ENCODE results near the gene FXR1. TPM values are rescaled to one million over a fixed set of nuclear protein-coding genes. Genes with fewer than 3 reads are reported as not detected.

Gene FXR1
- total RNA-seq, 1 donor from 2014 or later, result 103 TPM

GRCh38 chr3:180923561-180923960, 11.1 kb downstream of the FXR1 start:
- no peak for DNase-seq
- peaks cover 20% of the 10 kb centered on the region for H3K4me1 ChIP-seq
- H3K36me3 ChIP-seq, result no peaks in the 10 kb centered on the region
- TF ChIP-seq, protein P1, sequence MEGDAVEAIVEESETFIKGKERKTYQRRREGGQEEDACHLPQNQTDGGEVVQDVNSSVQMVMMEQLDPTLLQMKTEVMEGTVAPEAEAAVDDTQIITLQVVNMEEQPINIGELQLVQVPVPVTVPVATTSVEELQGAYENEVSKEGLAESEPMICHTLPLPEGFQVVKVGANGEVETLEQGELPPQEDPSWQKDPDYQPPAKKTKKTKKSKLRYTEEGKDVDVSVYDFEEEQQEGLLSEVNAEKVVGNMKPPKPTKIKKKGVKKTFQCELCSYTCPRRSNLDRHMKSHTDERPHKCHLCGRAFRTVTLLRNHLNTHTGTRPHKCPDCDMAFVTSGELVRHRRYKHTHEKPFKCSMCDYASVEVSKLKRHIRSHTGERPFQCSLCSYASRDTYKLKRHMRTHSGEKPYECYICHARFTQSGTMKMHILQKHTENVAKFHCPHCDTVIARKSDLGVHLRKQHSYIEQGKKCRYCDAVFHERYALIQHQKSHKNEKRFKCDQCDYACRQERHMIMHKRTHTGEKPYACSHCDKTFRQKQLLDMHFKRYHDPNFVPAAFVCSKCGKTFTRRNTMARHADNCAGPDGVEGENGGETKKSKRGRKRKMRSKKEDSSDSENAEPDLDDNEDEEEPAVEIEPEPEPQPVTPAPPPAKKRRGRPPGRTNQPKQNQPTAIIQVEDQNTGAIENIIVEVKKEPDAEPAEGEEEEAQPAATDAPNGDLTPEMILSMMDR (IDR thresholded peaks at IDR 0.05), result no peak
- no peak overlapping the region for H3K4me3 ChIP-seq
- no peaks in the 10 kb centered on the region for H3K27me3 ChIP-seq (ENCODE audit: low read depth)
- no peak for ATAC-seq
- H3K9me3 ChIP-seq, result no peaks in the 10 kb centered on the region
- no peak overlapping the region for H3K27ac ChIP-seq
- intact Hi-C loops (cut with DNase I), result no loop called here

DNA sequence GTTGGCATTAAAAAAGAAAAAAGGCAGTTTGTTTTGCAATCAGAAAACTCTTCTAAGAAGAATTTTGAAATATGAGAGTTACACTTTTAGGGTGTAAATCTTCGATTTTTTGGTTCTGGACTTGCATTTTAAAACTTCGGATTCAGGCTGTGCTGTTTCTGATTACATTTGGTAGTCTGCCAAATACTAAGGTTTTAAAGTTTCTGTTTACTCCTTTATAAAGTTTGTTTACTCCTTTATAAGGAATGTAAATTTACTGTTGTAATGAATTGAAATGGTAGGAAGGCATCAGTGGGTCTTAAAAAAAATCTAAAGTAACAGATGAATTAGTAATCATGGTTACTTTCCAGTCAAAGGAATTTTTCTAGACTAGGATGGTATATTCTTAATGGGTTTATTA, 14.1 kb downstream of the FXR1 start:
- H3K9me3 ChIP-seq, result no peaks in the 10 kb centered on the region
- H3K27me3 ChIP-seq (ENCODE audit: low read depth), result no peaks in the 10 kb centered on the region
- ATAC-seq (no peak), DNase-seq (no peak)
- intact Hi-C loops (cut with DNase I), result no loop called here
- TF ChIP-seq, protein P1 (IDR thresholded peaks at IDR 0.05), result no peak
- H3K27ac ChIP-seq, result no peak overlapping the region
- H3K4me3 ChIP-seq, result no peak overlapping the region
- H3K4me1 ChIP-seq, result peaks cover 10% of the 10 kb centered on the region
- H3K36me3 ChIP-seq, result no peaks in the 10 kb centered on the region

DNA sequence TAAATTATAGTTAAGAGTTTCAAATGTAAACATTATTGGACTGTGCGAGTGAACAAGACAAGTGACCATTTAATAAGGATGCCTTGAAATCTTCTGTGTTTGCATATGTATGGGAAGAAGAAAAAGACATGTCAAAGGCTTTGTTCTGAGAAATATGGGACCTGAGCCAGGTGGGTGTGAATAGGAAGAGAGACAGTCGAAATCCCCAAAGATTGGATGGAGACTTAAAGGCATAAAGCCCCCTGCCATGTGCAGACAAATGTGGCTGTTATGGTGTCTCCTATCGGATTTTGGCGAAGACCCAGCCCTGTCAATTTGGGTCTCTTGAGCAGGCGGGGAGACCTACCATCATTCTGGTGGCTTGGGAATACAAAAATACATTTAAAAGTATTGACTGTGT, 16.9 kb downstream of the FXR1 start:
- no peak overlapping the region for H3K27ac ChIP-seq
- TF ChIP-seq, protein P1 (IDR thresholded peaks at IDR 0.05), result no peak
- intact Hi-C loops (cut with DNase I), result no loop called here
- no peaks in the 10 kb centered on the region for H3K36me3 ChIP-seq
- ATAC-seq, result no peak
- no peaks in the 10 kb centered on the region for H3K9me3 ChIP-seq
- H3K27me3 ChIP-seq (ENCODE audit: low read depth), result no peaks in the 10 kb centered on the region
- H3K4me3 ChIP-seq, result no peak overlapping the region
- H3K4me1 ChIP-seq, result peaks cover 23% of the 10 kb centered on the region
- DNase-seq, result no peak

- TF ChIP-seq, protein P1 (IDR thresholded peaks at IDR 0.05), result no peak
- Histone ChIP-seq H3K4me3 (no peak overlapping the region), H3K9me3 (no peaks in the 10 kb centered on the region), H3K27me3 (ENCODE audit: low read depth) (no peaks in the 10 kb centered on the region), H3K4me1 (peaks cover 21% of the 10 kb centered on the region), H3K36me3 (peaks cover 6% of the 10 kb centered on the region), H3K27ac (no peak overlapping the region)
- DNase-seq (no peak), ATAC-seq (no peak)
- intact Hi-C loops (cut with DNase I), result no loop called here
These were observed 18.1 kb downstream of the FXR1 start for GRCh38 chr3:180930526-180930925.

GRCh38 chr3:180932819-180933218, 20.3 kb downstream of the FXR1 start:
- H3K4me1 ChIP-seq, result peaks cover 13% of the 10 kb centered on the region
- TF ChIP-seq, protein P1 (IDR thresholded peaks at IDR 0.05), result no peak

DNA sequence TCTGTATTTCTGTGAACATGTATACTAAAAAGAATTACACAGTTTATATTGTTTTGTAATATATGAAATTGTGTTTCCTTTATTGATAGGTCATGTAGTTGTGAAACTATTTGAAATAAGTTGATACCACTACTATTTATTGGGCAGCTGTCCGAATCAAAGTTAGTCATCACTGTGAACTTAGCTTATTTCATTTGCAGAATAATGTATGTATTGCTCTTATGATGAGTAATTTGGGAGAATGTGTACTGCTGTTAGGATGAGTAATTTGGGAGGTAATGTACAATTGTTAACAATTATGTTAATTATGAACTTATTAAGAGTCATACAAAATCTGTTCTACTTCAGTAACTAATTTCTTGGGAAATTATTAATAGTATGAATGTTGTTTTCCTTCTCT, 22.2 kb downstream of the FXR1 start:
- intact Hi-C loops (cut with DNase I), result no loop called here
- ATAC-seq, result no peak

More at GRCh38 chr3:180932819-180933218, 20.3 kb downstream of the FXR1 start:
- DNase-seq, result no peak
- ATAC-seq, result no peak
- H3K27me3 ChIP-seq (ENCODE audit: low read depth), result no peaks in the 10 kb centered on the region
- intact Hi-C loops (cut with DNase I), result no loop called here
- peaks cover 28% of the 10 kb centered on the region for H3K36me3 ChIP-seq
- H3K27ac ChIP-seq, result no peak overlapping the region
- H3K4me3 ChIP-seq, result no peak overlapping the region
- no peaks in the 10 kb centered on the region for H3K9me3 ChIP-seq

More for the DNA sequence above, 22.2 kb downstream of the FXR1 start:
- TF ChIP-seq, protein P1 (IDR thresholded peaks at IDR 0.05), result no peak
- Histone ChIP-seq H3K36me3 (peaks cover 30% of the 10 kb centered on the region), H3K4me1 (peaks cover 13% of the 10 kb centered on the region), H3K9me3 (no peaks in the 10 kb centered on the region), H3K4me3 (no peak overlapping the region), H3K27me3 (ENCODE audit: low read depth) (no peaks in the 10 kb centered on the region), H3K27ac (no peak overlapping the region)
- no peak for DNase-seq
